Measurements from ENCODE around the gene RTEL1. TPM values are rescaled to one million over a fixed set of nuclear protein-coding genes. Genes with fewer than 3 reads are reported as not detected.

RTEL1 gene
- total and polyA plus RNA-seq, 8 donors, result 7.6 to 70.4 (median 16.1) TPM

- peak; percentile 71 to 85 for DNase-seq
- TF ChIP-seq POLR2AphosphoS5 (IDR thresholded peaks at IDR 0.05) (peak in 1 of 3 donors; percentile 7), POLR2A (IDR thresholded peaks at IDR 0.05) (no peak), EP300 (IDR thresholded peaks at IDR 0.05) (no peak), CTCF (IDR thresholded peaks at IDR 0.05) (no peak)
- WGBS, 5 donors, result 40 to 61% (median 51%) methylated on average over 16 to 31 of the region's 31 CpGs
- no peaks in the 10 kb centered on the region for H3K9me3 ChIP-seq
- H3K27ac ChIP-seq, result peak within 1 kb of the TSS; percentile 52 to 88 (median 79)
- H3K27me3 ChIP-seq, result peaks cover 0 to 6% (median 0%) of the 10 kb centered on the region in 3 donors
- peak within 1 kb of the TSS; percentile 40 to 61 (median 52) for H3K4me3 ChIP-seq
- intact Hi-C loops (cut with DNase I; ENCODE audit: low total_unique reads), result no loop called here
- H3K36me3 ChIP-seq, result peaks cover 22 to 37% (median 35%) of the 10 kb centered on the region in 4 donors
- peaks cover 34 to 49% (median 47%) of the 10 kb centered on the region in 4 donors for H3K4me1 ChIP-seq
These were observed 78.0 kb downstream of the RTEL1 start, which contains the start of gene LIME1 for GRCh38 chr20:63735859-63736718. LIME1 (plus strand) TSS chr20:63736664; CDS start chr20:63737550, 886 bp downstream.

- Histone ChIP-seq H3K4me1 (peaks cover 43 to 59% (median 58%) of the 10 kb centered on the region in 4 donors), H3K27ac (peak overlapping the region; percentile 52 to 88 (median 79)), H3K4me3 (peak overlapping the region; percentile 40 to 61 (median 52)), H3K9me3 (no peaks in the 10 kb centered on the region), H3K27me3 (peaks cover 0 to 6% (median 0%) of the 10 kb centered on the region in 3 donors), H3K36me3 (peaks cover 22 to 45% (median 41%) of the 10 kb centered on the region in 4 donors)
- TF ChIP-seq CTCF (IDR thresholded peaks at IDR 0.05) (no peak), POLR2A (IDR thresholded peaks at IDR 0.05) (no peak), EP300 (IDR thresholded peaks at IDR 0.05) (no peak), POLR2AphosphoS5 (IDR thresholded peaks at IDR 0.05) (no peak)
- 12 to 31% (median 26%) methylated on average over 5 to 30 of the region's 30 CpGs for WGBS, 5 donors
- peak in 1 of 2 donors; percentile 59 for DNase-seq
- intact Hi-C loops (cut with DNase I; ENCODE audit: low total_unique reads), result no loop called here
These were observed 79.0 kb downstream of the RTEL1 start for GRCh38 chr20:63736893-63737694.

GRCh38 chr20:63737695-63737944, 79.5 kb downstream of the RTEL1 start:
- intact Hi-C loops (cut with DNase I; ENCODE audit: low total_unique reads), result no loop called here
- H3K27me3 ChIP-seq, result peaks cover 0 to 6% (median 0%) of the 10 kb centered on the region in 3 donors
- WGBS, 5 donors, result 0 to 3% (median 1%) methylated on average over 8 to 26 of the region's 26 CpGs; no CpG with 5 or more reads in 1 of the 5 donors
- peaks cover 24 to 50% (median 46%) of the 10 kb centered on the region in 4 donors for H3K36me3 ChIP-seq
- DNase-seq, result no peak
- TF ChIP-seq POLR2AphosphoS5 (IDR thresholded peaks at IDR 0.05), result no peak
- no peak for TF ChIP-seq EP300 (IDR thresholded peaks at IDR 0.05)
- TF ChIP-seq POLR2A (IDR thresholded peaks at IDR 0.05), result no peak
- H3K27ac ChIP-seq, result peak overlapping the region; percentile 48 to 88 (median 79)
- H3K9me3 ChIP-seq, result no peaks in the 10 kb centered on the region
- peak overlapping the region; percentile 40 to 61 (median 52) for H3K4me3 ChIP-seq
- peaks cover 43 to 63% (median 59%) of the 10 kb centered on the region in 4 donors for H3K4me1 ChIP-seq

GRCh38 chr20:63737945-63738686, 80.0 kb downstream of the RTEL1 start:
- Histone ChIP-seq H3K9me3 (no peaks in the 10 kb centered on the region), H3K36me3 (peaks cover 29 to 53% (median 49%) of the 10 kb centered on the region in 4 donors), H3K27ac (peak overlapping the region; percentile 54 to 90 (median 88)), H3K4me3 (peak overlapping the region; percentile 44 to 61 (median 56)), H3K27me3 (peaks cover 0 to 6% (median 0%) of the 10 kb centered on the region in 3 donors), H3K4me1 (peaks cover 43 to 67% (median 59%) of the 10 kb centered on the region in 4 donors)
- intact Hi-C loops (cut with DNase I; ENCODE audit: low total_unique reads), result no loop called here
- DNase-seq, result peak in 1 of 2 donors; percentile 63
- 3 to 26% (median 16%) methylated on average over 15 to 43 of the region's 43 CpGs for WGBS, 5 donors
- no peak for TF ChIP-seq POLR2A (IDR thresholded peaks at IDR 0.05)
- no peak for TF ChIP-seq CTCF (IDR thresholded peaks at IDR 0.05)
